H4 (cell line): Measurements from ENCODE around the gene CIC. TPM values are rescaled to one million over a fixed set of nuclear protein-coding genes. Genes with fewer than 3 reads are reported as not detected.
A peak's percentile ranks its signal among the peaks of the same experiment; 100 is the strongest.

Source experiments
- DNase-seq: peaks from one replicate; pipeline ENCODE4 v3.0.0-alpha.2; 2015; ENCODE audit warnings: low spot score
- total RNA-seq: library from RNA; depleted of rRNA; stranded (reverse); fragments of >200 nt; shearing (Covaris generic); gene quantifications from 2 replicates; pipeline ENCODE4 v1.2.3, GENCODE V29; 2014

Gene CIC
- total RNA-seq, 1 experiment from 2014 or later: 10.8 TPM

DNA sequence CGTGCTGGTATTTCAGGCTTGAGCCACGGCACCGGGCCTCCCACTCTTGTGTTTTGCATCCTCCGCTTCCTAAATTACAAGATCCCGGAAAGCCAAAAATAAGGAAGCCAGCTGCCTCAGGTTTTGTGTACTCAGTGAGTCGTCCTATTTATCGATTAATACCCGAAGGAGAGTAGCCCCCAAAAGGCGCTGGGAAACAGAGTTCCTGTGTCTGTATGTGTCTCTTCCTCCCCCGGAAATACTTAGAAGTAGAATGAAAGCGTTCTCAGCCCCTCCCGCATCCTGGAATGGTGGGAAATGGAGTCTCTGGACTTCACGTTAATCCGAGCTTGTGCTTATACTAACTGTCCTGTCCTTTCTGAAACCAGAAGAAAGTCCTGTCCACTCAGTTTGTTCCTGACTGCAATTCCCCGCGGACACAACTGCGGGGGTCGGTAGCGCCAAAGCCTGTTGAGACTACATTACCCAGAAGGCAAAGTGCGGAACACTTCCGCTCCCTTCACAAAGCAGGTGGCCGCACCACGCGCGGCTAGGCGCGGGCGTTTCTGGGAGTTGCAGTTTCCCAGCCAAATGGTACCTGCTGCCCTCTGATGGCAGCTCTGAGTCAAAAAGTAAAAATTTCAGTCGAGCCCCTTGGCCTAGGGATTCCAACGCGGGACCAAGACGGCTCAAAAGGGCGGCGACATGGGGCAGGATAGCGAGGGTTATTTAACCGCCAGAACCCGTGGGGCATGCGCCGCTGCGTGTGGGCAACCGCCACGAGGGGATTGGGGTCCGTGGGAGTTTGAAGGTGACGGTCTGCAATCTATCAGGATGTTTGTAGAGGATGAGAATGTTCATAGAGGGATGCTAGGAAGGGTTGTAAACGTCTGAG, 24.5 kb upstream of the CIC start:
- peak; percentile 91 for DNase-seq

DNA sequence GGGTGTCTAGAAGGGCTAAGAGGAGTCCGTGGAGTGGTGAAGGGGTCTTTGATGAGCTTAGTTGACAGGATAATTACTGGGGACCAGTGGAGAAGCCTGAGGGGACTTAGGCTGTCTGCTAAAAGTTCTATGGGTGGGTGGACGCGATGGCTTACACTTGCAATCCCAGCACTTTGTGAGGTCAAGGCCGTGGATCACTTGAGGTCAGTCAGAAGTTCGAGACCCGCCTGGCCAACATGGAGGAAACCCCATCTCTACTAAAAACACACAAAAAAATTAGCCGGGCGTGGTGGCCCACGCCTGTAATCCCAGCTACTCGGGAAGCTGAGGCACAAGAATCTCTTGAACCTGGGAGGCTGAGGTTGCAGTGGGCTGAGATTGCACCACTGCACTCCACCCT, 23.8 kb upstream of the CIC start:
- no peak for DNase-seq

DNA sequence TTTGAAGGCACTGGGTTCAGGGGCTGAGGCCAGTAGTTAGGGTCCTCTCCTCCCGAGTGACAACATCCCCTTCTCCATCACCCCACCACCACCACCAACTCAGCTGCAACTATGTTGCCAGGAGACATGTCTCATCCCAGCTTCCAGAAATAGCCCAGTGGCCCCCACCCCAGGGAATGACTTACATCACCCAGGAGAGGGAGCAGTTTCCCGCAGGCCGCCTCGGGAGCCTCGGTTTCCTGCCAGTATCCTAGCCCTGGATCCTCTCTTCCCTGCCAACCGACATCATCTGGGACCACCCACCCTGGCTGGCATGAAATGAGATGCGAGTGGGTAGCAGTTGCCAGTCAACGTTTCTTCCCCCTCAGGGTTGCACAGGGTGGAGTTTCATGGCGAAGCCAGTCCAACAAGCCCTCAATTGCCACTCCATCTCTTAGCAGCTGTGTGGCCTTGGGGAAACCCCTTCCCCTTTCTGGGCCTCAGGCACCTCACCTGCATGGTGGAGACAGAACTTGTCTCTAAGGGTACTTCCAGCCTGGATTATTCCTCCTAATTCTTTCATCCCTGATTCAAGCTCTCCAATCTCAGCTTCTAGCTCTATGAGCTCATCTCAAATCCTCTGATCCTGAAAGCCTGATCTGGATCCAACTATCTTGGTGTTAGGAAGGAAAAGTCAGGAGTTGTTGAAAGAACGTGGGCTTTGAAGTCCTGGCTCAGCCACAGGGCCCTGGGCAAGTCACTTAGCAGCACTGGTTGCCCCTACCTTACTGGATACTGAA, 22.7 kb upstream of the CIC start:
- DNase-seq: peak; percentile 46

DNA sequence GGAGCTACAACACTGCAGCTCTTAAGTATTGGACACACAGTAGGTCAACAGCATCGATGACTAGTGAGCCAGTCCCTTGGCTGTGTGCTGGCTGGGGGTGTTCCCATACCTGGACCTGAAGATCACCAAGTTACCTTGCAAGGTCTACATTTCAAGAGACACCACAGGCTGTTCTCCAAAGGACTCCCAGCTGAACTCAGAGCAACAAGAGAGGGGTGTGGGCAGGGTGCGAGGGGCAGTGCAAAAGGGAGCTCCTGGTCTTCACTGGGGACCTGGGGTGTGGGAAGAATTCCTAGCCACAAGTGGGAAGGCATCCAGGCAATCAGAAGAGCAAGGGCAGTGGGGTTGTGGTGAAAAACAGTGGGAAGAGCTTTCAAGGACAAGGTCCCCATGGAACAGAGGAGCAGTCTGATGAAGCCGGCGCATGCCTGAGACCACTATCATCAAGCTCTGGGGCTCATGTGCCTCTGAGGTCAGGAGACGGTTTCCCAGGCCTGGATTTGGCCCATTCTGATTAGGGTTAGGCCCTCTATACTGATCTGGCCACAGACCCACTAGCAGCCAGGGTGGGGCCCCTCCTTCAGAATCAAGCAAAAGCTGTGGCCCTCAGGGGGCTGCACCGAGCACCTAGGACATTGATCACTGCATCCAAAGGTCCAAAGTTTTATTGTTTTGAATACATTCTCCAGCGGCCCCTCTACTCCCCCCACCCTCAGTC, 22.0 kb upstream of the CIC start:
- no peak for DNase-seq

DNA sequence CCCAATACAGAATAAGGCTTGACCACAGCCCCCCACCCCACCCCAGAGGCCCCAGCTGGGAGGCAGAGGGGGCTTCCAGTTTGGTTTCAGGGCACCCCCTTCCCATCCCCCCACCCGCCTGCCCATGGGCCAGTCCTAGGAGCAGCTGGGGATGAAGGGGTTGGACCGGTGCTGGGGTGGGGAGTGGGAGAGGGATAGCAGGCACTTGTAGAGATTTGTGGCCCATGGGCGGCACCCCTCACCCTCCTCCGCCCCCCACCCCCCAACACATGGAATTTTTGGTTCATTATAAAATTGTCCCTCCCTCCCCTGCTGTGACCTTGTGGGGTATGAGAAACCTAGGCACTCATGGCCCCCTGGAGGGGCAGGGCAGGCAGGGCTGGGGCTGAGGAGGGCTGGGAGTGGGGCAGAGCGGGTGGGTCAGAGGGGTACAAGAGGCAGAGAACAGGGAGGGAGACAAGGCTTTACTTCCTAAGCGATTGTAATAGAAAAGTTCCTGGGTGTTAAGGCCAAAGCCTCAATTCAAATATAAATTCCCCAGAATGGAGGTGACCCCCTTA, 21.3 kb upstream of the CIC start:
- DNase-seq: no peak

DNA sequence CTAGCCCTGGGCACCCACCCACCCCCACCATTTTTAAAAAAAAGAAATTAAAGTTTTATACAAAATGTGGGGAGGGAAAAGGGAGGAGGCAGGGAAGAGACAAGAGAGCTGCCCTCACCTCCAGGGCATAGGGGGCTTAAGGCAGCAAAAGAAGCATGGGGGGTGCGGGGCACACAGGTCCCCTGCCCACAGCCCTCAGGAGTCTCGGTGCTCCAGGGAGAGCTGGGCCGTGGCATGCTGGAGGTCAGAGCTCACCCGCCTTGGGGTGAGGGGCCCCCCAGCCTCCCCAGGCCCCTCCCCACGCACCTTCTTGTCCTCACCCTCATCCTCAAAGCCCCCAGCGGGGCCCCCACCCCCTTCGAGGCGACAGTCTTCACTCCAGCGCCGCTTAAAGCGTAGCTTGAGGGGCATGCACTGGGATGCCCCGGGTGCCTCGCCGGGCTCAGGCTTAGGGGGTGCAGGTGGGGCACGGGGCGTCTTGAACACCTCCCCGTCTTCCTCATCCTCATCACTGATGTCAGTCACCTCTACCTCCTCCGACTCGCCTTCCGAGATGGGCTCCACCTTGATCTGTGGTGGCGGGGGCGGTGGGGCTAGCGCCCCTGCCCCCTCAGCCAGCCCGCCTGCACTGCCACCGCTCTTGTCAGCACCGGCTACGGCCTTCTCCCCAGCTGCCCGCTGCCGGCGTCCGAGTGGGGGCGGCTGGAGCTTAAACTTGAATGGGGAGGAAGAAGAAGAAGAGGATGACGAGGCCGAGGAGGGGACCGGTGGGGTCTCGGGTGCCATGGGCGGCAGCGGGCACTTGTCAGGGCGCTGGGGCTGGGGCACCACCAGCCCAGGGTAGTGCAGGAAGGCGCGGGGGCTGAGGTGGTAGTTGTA, 20.5 kb upstream of the CIC start:
- no peak for DNase-seq

DNA sequence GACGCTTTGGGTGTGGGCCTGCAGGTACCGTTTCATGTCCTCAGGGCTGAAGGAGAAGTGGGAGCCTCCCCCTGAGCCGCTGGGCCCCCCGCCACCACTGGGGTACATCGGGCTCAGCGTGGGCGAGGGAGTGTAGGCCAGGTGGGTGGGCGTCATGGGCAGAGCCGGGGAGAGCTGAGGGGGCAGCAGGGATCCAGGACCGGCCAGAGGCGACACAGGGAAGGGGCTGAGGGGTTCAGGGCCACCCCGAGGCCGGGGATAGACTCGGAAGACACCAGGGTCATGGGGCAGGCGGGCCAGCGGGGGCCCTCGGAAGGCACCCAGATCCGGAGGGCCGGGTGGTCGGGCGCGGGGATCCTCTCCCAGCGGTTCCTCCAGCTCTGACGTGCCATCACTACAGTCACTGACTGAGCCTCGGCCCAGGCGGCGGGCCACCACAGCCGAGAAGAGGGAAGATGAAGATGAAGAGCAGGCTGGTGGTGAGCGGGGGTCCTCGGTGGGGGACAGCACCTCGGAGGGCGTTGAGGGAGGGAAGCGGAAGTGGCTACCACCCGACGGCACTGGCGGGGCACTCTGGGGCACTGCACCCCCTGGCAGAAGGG, 19.8 kb upstream of the CIC start:
- no peak for DNase-seq

DNA sequence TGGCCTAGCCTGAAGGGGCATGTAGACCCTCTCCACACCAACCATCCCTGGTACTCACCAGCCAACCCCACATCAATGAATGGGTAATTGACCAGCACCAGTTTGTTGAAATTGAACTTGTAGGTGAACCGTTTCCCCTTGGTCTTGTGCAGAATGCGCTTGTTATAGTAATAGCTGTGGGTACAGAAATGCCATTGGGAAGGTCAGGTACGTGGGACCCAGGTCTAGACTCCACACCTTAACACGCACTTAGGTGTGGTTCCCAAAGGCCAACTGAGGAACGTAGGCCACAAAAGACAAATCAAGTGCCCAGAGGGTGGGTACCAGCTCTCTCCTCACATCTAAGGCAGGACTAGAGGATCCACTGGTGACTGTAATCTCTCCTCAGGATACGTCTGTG, 19.3 kb upstream of the CIC start:
- DNase-seq: no peak

DNA sequence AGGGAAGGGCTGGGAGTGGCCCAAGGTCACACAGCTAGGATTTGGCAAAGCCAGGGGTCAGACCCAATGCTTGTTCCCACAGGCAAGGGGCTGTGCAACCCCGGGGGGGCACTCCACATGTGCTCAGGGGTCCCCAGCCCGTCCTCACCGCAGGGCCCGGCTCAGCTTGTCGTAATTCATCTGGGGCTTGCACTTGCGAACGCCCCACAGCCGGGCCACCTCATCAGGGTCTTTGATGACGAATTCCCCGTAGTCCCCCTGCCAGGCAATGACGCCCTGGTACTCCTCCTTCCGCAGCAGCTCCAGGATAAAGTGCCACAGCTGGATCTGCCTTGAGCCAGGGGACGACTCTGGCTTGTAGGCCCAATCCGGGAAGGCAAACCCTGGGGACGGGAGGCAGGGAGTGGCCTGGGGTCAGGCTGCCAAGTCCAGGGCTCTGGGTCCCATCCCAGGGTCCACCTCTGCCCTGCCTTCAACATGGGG, 18.8 kb upstream of the CIC start:
- no peak for DNase-seq

DNA sequence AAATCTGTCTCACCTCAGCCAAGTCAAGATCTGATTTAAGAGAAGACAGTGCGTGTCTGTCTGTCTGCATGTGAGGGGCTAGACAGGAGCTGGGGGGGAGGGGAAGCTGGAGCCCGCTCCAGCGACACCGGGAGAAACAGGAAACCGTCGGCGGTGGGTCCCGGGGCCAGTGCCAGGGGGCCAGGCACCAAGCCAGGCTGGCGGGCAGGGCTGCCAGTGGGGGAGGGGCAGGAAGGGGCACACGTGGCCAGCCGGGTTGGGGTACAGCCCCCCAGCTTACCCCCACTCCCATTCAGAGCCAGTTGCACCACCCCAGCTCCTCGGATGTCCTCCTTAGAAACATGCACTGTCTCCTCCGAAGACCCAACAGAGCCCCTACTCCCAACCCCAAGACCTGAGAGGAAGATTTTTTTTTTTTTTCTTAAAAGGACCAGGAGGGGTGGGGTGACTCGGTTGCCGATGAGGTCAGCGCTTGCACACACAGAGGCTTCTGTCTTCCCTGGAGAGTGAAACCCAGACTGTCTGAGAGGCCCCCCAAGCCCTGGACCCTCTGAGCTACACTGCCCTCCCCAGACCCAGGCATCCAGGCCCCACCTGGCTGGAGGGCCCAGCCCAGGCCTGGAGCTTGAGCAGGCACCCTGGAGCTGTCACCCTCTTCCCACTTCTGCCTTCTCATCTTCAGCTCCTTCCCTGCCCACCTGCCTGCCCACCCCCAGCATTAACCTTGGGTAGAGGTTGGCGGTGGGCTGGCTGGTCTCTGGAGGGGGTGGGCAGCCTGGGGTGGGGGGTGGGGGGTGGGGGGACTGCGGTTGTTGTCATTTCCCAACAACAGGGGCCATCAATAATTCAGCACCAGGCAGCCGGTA, 18.2 kb upstream of the CIC start:
- DNase-seq: no peak

DNA sequence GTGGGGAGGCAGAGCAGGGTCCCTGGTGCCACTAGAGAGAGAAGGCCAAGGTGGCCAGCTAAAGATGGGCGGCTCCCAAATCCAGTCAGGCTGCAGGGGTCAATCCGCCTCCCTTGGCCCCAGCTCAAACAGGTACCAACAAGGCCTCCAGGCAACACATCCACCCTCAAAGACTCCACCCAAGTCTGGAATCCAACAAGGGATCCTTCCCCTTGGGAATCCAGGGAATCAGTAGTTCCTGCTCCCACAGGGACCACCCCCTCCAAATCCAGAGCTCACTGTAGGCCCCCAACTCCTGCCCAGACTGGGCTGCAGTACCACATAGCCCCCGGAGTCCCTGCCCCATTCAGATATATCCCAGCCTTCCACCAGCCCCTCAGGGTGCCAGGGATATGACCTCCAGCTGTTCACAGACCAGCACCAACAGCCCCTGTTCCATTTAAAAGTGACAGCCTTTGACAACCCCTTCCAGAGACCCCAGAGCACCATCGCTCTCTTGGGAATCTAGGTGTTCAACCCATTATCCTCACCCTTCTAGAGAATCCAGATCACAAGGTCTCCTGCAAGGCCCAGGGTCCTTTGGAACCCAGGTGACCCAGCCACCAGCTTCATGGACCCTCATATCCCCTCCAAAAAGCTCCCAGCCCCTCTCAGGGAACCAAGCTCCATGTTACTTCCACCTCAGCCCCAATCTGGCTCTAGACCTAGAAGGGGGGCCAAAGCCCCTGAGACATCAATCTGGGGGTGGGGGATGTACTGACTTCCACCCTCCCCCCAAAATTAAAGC, 17.3 kb upstream of the CIC start:
- no peak for DNase-seq

DNA sequence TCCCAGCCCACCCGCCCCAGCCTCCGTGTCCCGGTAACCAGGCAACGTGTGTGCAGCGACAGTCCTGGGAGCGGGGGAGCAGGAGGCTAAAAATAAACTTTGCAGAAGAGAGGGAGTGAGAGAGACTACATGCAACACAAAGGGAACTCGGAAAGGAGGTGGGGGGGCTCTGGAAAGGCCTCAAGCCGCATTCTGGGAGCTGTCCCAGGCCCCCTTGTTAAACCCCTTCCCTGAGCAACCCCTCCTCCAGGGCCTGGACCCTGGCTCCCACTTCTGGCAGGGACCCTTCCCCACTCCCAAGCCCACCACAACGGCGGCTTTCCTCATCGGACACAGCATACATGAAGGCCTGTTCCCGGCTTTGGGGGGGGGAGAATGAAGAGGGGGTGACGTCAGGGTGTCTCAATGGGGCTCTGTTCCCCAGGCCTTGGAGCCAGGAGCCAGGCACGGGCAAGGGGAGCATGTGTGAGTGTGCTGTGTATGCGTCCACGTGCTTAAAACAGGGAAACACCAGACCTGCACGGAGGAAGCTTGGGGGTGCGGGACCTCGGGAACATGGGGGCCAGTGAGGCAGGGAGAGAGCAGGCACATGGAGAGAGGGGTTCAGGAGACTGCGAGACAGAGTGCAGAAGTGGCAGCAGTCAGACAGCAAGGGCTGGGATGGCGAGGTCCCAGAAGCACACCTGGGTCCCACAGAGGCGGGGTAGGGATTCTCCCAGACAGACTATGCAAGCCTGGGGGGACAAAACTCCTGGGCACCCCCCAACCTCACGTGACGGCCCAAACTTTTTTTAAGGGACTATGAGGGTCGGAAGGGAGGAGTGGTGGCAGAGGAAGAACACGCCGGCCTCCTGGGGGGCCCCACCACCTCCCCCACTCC, 16.4 kb upstream of the CIC start:
- no peak for DNase-seq

DNA sequence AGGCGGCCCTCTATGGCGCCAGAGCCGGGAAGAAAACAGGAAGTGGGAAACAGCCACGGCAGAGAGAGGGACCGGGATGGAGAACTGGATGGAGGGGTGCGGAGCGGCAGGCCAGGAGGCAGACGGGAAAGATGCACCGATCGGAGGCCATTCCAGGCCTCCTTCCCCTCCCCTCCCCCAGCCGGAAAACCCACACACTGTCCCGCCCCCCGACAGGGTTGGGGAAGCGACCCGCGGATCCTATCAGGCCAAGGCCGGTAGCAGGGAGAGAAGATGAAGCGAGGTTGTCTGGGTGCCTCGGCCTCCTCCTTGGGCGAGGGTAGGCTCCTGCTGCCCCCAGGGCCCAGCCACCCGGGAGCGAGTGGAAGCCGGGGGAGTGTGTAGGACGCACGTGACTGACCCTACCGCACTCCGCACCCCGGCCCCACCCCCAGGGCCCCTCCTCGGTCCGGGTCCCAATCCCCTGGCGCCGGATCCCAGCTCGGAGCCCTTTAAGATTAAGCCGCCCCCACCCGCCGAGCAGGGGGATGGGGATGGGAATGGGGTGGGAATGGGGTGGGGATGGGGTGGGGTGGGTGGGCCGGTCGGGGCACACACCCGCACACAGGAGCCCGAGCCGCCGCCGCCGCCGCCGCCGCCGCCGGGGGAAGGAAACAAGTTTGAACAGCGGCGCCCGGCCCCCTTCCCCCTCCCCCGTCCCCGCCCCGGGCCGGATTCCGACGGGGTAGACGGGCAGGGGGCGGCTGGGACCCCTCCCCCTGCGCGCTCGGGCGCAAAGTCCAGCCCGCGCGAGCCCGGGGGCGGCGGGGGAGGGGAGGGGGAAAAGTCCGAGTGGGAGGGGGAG, 15.6 kb upstream of the CIC start:
- DNase-seq: no peak

DNA sequence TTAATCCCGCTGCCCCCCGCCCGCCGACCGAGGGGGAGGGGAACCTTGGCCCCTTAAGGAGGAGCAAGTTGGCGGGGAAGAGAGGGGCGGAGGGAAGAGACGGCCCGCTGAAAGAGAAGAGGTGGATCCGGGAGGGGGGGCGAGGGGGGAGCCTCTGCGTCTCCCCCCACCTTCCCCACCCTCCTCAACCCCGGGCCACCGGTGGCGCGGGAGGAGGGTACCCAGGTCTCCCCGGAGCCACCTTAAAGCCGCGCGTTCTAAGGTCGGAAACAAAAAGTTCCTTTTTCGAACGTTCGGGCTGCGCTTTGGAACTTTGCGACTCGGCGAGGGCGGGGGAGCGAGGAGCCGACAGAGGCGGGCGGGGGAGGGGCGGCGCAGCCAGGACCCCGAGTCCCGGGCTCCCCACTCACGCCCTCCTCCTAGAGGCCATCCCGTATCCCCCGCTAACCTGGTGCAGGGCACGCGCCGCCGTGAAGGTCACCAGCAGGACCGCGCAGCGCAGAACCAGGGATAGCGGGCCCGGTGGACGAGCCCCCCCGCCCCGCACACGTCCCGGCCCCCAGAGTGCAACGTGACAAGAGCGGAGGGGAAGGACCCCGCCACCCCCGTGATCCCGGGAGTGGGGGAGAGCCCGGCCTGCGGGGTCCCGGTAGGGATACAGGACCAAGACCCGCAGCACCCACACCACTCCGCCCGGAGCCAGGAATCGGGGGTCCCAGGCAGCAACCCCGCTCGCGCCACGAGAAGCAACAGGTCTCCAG, 14.8 kb upstream of the CIC start:
- DNase-seq: peak; percentile 60

DNA sequence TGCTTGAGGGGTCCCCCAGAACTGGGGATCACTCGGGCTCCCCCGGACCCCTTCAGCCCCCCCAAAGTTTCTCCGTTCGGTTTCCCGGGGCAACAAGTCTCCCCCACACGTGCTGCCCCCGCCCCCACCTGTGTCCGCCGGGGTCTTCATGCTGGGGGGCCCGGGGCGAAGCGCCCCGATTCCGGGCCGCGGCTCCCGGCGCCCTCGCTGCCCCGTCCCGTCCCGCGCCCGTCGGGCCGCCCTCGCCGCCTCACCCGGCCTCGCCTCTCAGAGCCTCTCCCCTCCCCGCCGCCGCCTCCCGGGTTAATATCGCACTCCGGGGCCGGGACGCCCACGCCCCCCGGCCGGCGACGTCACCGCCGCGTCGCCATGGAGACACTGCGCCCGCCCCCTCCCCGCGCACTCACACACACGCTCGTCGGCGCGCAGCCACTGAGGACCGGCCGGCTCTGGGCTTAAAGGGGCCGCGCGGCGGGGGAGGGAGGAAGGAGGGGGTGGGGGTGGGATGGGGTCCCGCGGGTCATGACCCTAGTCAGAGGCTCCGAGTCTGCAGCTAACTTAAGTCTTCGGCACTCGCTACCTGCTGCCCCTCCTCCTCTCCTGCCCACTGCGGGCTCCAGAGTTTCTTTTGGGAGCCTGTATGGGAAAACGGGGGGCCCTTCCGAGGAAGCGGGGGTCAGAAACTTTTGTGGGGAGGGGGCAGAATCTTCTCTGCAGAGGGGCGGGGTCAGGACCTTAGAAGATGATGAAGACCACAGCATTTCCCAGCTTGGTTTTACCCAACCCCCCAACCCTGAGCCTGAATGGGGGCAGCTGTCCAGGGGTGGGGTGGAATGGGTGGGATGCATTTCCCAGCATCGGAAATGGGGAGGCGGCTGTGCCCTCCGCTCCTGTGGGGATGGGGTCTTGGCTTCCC, 13.9 kb upstream of the CIC start, which contains the start of gene ERF:
Gene ERF, minus strand, starts transcription at position 279 of the 916 bp plus-strand sequence. Its CDS starts 129 bp downstream, at position 150.
- DNase-seq: peak; percentile 85
